Cardiac muscle cell (in vitro differentiated cells and primary cell): ENCODE measurements around the gene RBBP6. TPM values are rescaled to one million over a fixed set of nuclear protein-coding genes. Genes with fewer than 3 reads are reported as not detected.

Experiments used
- DNase-seq, 2 donors: peaks; one replicate each; pipeline versions ENCODE4 v3.0.0 to v3.0.0-alpha.2; 2010 to 2017; ENCODE audit warnings: low read depth in 1 of 2, low spot score in 1 of 2
- H3K27ac ChIP-seq: fragments of 200-600 bp; sonication (generic); 2 replicates; pipeline ENCODE4 v1.5.1; 2016
- H3K27me3 ChIP-seq: fragments of 200-600 bp; sonication (generic); 2 replicates; pipeline ENCODE4 v1.6.0; 2016; ENCODE audit warnings: control low read depth
- H3K36me3 ChIP-seq: fragments of 200-600 bp; sonication (generic); 2 replicates; pipeline ENCODE4 v1.5.1; 2016; ENCODE audit warnings: control low read depth
- H3K4me1 ChIP-seq: fragments of 200-600 bp; sonication (generic); 2 replicates; pipeline ENCODE4 v1.8.1; 2017; ENCODE audit warnings: low read depth, mild to moderate bottlenecking, mixed run types
- H3K4me3 ChIP-seq: fragments of 200-600 bp; sonication (generic); 2 replicates; pipeline ENCODE4 v1.5.1; 2016; ENCODE audit warnings: mild to moderate bottlenecking
- H3K9me3 ChIP-seq: fragments of 200-600 bp; sonication (generic); 2 replicates; pipeline ENCODE4 v1.5.1; 2017; ENCODE audit warnings: low read depth, mild to moderate bottlenecking, control low read depth
- polyA plus RNA-seq: library from polyadenylated mRNA; unstranded; fragments of >200 nt; fragmentation: Nextera tagmentation; extraction: Ambion mirVana; gene quantifications from 2 replicates; pipeline ENCODE4 v1.2.1, GENCODE V29; 2016
- total RNA-seq: library from RNA; depleted of rRNA; stranded (reverse); fragments of >200 nt; gene quantifications from 2 replicates; pipeline ENCODE4 v1.2.3, GENCODE V29; 2016
- TF ChIP-seq, protein P1 (sequence below): IDR thresholded peaks from 2 replicates; pipeline ENCODE4 v1.5.1; 2012; ENCODE audit warnings: low read depth, mild to moderate bottlenecking, low read length

RBBP6 gene
- total and polyA plus RNA-seq, 2 experiments from 2014 or later = 82.5 to 145 TPM

DNA sequence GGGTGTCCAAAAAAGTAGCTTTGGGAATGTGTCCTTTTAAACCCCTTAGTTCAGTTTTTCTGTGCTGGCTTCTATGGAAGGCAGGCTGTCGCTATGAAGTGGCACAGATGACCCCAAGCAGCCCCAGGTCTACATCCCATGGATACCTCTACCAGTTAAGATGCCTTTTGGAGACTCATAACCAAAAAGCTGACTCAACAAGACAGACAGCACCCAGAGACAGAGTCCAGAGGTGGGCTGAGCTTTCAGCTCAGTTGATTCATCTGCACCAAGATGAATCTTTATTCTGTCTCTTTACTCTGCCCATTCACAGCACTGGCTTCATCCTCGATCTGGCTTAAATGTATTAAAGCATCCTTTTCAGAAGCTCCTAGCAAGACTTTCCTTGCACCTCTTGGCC lies 29.8 kb upstream of the RBBP6 start:
- H3K36me3 ChIP-seq = no peaks in the 10 kb centered on the region
- no peak overlapping the region for H3K4me3 ChIP-seq
- H3K4me1 ChIP-seq = no peaks in the 10 kb centered on the region
- H3K27ac ChIP-seq = no peak overlapping the region
- no peak for DNase-seq
- H3K9me3 ChIP-seq = no peaks in the 10 kb centered on the region
- peaks cover 5% of the 10 kb centered on the region for H3K27me3 ChIP-seq
- TF ChIP-seq, protein P1, sequence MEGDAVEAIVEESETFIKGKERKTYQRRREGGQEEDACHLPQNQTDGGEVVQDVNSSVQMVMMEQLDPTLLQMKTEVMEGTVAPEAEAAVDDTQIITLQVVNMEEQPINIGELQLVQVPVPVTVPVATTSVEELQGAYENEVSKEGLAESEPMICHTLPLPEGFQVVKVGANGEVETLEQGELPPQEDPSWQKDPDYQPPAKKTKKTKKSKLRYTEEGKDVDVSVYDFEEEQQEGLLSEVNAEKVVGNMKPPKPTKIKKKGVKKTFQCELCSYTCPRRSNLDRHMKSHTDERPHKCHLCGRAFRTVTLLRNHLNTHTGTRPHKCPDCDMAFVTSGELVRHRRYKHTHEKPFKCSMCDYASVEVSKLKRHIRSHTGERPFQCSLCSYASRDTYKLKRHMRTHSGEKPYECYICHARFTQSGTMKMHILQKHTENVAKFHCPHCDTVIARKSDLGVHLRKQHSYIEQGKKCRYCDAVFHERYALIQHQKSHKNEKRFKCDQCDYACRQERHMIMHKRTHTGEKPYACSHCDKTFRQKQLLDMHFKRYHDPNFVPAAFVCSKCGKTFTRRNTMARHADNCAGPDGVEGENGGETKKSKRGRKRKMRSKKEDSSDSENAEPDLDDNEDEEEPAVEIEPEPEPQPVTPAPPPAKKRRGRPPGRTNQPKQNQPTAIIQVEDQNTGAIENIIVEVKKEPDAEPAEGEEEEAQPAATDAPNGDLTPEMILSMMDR = no peak

DNA sequence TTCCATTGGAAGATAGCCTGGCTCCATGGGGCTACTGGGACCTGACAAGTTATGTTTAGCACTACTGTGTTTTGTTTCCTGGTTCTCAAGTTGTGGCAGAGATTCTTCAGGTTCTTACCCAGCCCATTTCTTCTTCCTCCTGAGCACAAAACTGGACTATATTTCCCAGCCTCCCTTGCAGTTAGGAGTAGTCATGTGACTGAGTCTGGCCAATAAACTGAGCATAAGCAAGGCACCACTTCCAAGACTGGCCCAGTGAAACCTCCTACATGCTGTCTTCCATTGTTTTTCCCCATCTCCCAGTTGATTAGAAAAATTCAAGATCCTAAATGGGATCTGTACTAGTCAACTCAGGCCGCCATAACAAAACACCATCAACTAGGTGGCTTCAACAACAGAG lies 28.2 kb upstream of the RBBP6 start:
- no peak for DNase-seq
- Histone ChIP-seq H3K4me3 (no peak overlapping the region), H3K4me1 (no peaks in the 10 kb centered on the region), H3K27me3 (no peaks in the 10 kb centered on the region), H3K9me3 (no peaks in the 10 kb centered on the region), H3K27ac (no peak overlapping the region), H3K36me3 (no peaks in the 10 kb centered on the region)
- TF ChIP-seq, protein P1 = no peak

DNA sequence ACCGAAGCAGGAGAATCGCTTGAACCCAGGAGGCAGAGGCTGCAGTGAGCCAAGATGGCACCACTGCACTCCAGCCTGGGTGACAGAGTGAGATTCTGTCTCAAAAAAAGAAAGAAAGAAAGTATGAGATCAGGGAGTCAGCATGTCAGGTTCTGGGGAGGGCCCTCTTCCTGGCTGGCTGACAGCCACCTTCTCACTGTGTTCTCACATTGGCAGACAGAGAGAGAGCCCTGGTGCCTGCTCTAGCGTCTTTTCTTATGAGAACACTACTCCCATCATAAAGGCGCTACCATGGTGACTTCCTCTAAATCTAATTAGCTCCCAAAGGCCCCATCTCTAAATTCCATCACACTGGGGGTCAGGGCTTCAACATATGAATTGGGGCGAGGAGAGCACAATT lies 27.6 kb upstream of the RBBP6 start:
- no peak overlapping the region for H3K4me3 ChIP-seq
- no peaks in the 10 kb centered on the region for H3K36me3 ChIP-seq
- TF ChIP-seq, protein P1 = no peak
- H3K4me1 ChIP-seq = no peaks in the 10 kb centered on the region
- no peaks in the 10 kb centered on the region for H3K9me3 ChIP-seq
- H3K27ac ChIP-seq = no peak overlapping the region
- no peaks in the 10 kb centered on the region for H3K27me3 ChIP-seq
- no peak for DNase-seq

DNA sequence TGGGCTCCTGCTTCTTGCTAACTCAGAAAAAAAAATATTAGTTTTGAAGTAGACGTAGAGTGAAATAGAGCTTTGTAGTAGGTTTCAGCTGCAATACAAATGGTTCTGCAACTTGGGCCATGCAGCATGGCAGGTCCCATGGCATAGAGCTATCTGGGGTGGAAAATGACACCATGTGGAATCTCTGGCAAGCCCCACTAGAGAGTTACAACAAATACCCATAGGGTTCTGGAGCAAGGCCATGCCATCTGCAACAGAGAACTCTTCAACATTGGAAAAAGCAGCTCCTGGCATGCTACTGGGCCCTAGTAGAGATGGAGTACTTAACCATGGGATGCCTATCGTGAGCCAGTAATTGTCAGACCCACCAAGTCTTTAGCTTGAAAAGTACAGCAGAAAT lies 25.3 kb upstream of the RBBP6 start:
- H3K4me1 ChIP-seq = no peaks in the 10 kb centered on the region
- H3K27me3 ChIP-seq = no peaks in the 10 kb centered on the region
- H3K4me3 ChIP-seq = no peak overlapping the region
- DNase-seq = no peak
- TF ChIP-seq, protein P1 = no peak
- no peak overlapping the region for H3K27ac ChIP-seq
- H3K36me3 ChIP-seq = no peaks in the 10 kb centered on the region
- no peaks in the 10 kb centered on the region for H3K9me3 ChIP-seq

DNA sequence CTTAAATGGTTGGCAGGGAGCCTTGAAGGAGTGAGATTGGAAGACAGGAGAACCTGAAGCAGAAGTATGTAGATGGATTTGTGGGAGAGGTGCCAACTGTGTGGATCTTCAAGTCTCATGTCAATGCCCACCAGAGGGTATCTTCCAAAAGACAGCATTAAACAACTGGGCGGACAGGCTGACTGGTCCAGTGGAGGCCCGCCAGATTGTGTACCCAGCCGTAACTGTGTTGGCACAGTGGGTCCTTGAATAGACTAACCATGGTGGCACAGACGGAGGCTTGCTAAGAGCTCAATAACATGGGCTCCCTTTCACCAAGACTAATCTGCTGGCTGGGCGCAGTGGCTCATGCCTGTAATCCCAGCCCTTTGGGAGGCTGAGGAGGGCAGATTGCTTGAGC lies 24.2 kb upstream of the RBBP6 start:
- H3K4me1 ChIP-seq = no peaks in the 10 kb centered on the region
- no peaks in the 10 kb centered on the region for H3K9me3 ChIP-seq
- TF ChIP-seq, protein P1 = no peak
- DNase-seq = no peak
- H3K27ac ChIP-seq = no peak overlapping the region
- no peaks in the 10 kb centered on the region for H3K27me3 ChIP-seq
- no peak overlapping the region for H3K4me3 ChIP-seq
- H3K36me3 ChIP-seq = no peaks in the 10 kb centered on the region
